Right lobe of liver (tissue), 6 donors: Measurements from ENCODE around the gene OTX1. TPM values are rescaled to one million over a fixed set of nuclear protein-coding genes. Genes with fewer than 3 reads are reported as not detected.

Source experiments
- ATAC-seq, 4 donors: fragments of 200-7000 bp; cut with Tn5 transposase; one replicate each; pipeline ENCODE4 v1.9.1; 2020; ENCODE audit warnings: mild to moderate bottlenecking in 4 of 4, moderate library complexity in 4 of 4
- DNase-seq, 3 donors: peaks; one replicate each; pipeline ENCODE4 v3.0.0-alpha.2; 2020
- H3K27ac ChIP-seq, 3 donors: fragments of 200-600 bp; one replicate each; pipeline ENCODE4 v1.8.0; 2022
- H3K27me3 ChIP-seq, 2 donors: fragments of 200-600 bp; one replicate each; pipeline ENCODE4 v1.8.0; 2022
- H3K36me3 ChIP-seq, 4 donors: fragments of 200-600 bp; sonication (generic) in 1 of 4; one replicate each; pipeline versions ENCODE4 v1.5.1 to v1.8.0; 2017 to 2022; ENCODE audit warnings: control low read depth in 1 of 4
- H3K4me1 ChIP-seq, 4 donors: fragments of 200-600 bp; sonication (generic) in 1 of 4; one replicate each; pipeline versions ENCODE4 v1.5.1 to v1.8.0; 2017 to 2022; ENCODE audit warnings: control low read depth in 1 of 4
- H3K4me3 ChIP-seq, 3 donors: fragments of 200-600 bp; one replicate each; pipeline ENCODE4 v1.8.0; 2022
- H3K9me3 ChIP-seq, 4 donors: fragments of 200-600 bp; sonication (generic) in 1 of 4; one replicate each; pipeline versions ENCODE4 v1.5.1 to v1.8.0; 2017 to 2022; ENCODE audit warnings: control low read depth in 1 of 4
- CTCF ChIP-seq, 4 donors: fragments of 200-600 bp in 3 of 4; fragments of 450-650 bp in 1 of 4; IDR thresholded peaks; one replicate each; pipeline versions ENCODE4 v1.5.1 to v1.8.0; 2016 to 2022; ENCODE audit warnings: antibody characterized with exemption in 4 of 4, mild to moderate bottlenecking in 2 of 4
- POLR2A ChIP-seq: fragments of 450-650 bp; IDR thresholded peaks from one replicate; pipeline ENCODE4 v1.6.1; 2017; ENCODE audit warnings: antibody characterized with exemption, mild to moderate bottlenecking
- WGBS: methylation state at CpG from one replicate; pipeline ENCODE4 v1.1.6; 2018; ENCODE audit warnings: low coverage, low lambda C conversion rate; ENCODE audit not compliant: insufficient coverage; ENCODE audit errors: missing lambda C conversion rate; 5-methylcytosine and 5-hydroxymethylcytosine counted together
- intact Hi-C, 2 donors: fragments of 100-400 bp; cut with DNase I; formaldehyde crosslinking; loops; one replicate each; pipeline versions ENCODE4 v1.11.2 to v1.14.1; 2022
- total RNA-seq, 6 experiments: library from RNA; depleted of rRNA in 2 of 6; stranded (reverse); fragments of >200 nt in 2 of 6; fragmentation: NEBNext Ultra II Directional in 3 of 6; extraction: Animal tissue kit (Norgen Biotek cat#: 25700) in 3 of 6; gene quantifications; one replicate each; pipeline versions ENCODE4 v1.1.0 to v1.2.4, GENCODE V29; 2016 to 2023
- donor health status: DM: no; HTN: yes; CAD: no.
- donor health status: DM: no; HTN: no; CAD: no.
- donor health status: DM: no; HTN: no; CAD: no.
- donor health status: DM: no; HTN: yes; CAD: no.
- donor health status: DM: no; HTN: yes; CAD: no.

The OTX1 gene
- total RNA-seq, 6 experiments from 2014 or later = not detected

GRCh38 chr2:63034526-63034925 lies 16.1 kb upstream of the OTX1 start:
- 93% methylated on average over 4 of the region's 4 CpGs for WGBS
- DNase-seq (no peak), ATAC-seq (no peak)
- intact Hi-C loops = no loop called here
- Histone ChIP-seq H3K27ac (no peak overlapping the region), H3K27me3 (no peaks in the 10 kb centered on the region), H3K36me3 (no peaks in the 10 kb centered on the region), H3K4me3 (no peak overlapping the region), H3K4me1 (no peaks in the 10 kb centered on the region), H3K9me3 (no peaks in the 10 kb centered on the region)
- TF ChIP-seq POLR2A (no peak), CTCF (IDR thresholded peaks at IDR 0.05) (no peak)

GRCh38 chr2:63035169-63035568 lies 15.5 kb upstream of the OTX1 start:
- WGBS = 97% methylated on average over 2 of the region's 2 CpGs
- ATAC-seq = no peak
- H3K9me3 ChIP-seq = no peaks in the 10 kb centered on the region

GRCh38 chr2:63035660-63036059 lies 15.0 kb upstream of the OTX1 start:
- ATAC-seq (no peak), DNase-seq (no peak)
- intact Hi-C loops = no loop called here
- H3K27ac ChIP-seq = no peak overlapping the region
- H3K4me3 ChIP-seq = no peak overlapping the region
- H3K27me3 ChIP-seq = no peaks in the 10 kb centered on the region
- H3K36me3 ChIP-seq = no peaks in the 10 kb centered on the region
- 94% methylated on average over 4 of the region's 4 CpGs for WGBS
- TF ChIP-seq POLR2A (no peak), CTCF (IDR thresholded peaks at IDR 0.05) (no peak)
- H3K4me1 ChIP-seq = no peaks in the 10 kb centered on the region
- H3K9me3 ChIP-seq = no peaks in the 10 kb centered on the region

More at GRCh38 chr2:63035169-63035568, 15.5 kb upstream of the OTX1 start:
- Histone ChIP-seq H3K4me1 (no peaks in the 10 kb centered on the region), H3K27ac (no peak overlapping the region), H3K36me3 (no peaks in the 10 kb centered on the region), H3K4me3 (no peak overlapping the region), H3K27me3 (no peaks in the 10 kb centered on the region)
- no peak for DNase-seq
- TF ChIP-seq POLR2A (no peak), CTCF (IDR thresholded peaks at IDR 0.05) (no peak)
- intact Hi-C loops = no loop called here

- DNase-seq = no peak
- no peak overlapping the region for H3K27ac ChIP-seq
- ATAC-seq = no peak
- TF ChIP-seq POLR2A (no peak), CTCF (IDR thresholded peaks at IDR 0.05) (no peak)
- intact Hi-C loops = no loop called here
- 92% methylated on average over 4 of the region's 4 CpGs for WGBS
- no peaks in the 10 kb centered on the region for H3K36me3 ChIP-seq
- no peak overlapping the region for H3K4me3 ChIP-seq
- H3K27me3 ChIP-seq = no peaks in the 10 kb centered on the region
- H3K9me3 ChIP-seq = no peaks in the 10 kb centered on the region
- no peaks in the 10 kb centered on the region for H3K4me1 ChIP-seq
Observed at GRCh38 chr2:63038034-63038433, 12.6 kb upstream of the OTX1 start.

- 92% methylated on average over 1 of the region's 1 CpG for WGBS
- H3K27ac ChIP-seq = no peak overlapping the region
- ATAC-seq (no peak), DNase-seq (no peak)
- no peaks in the 10 kb centered on the region for H3K4me1 ChIP-seq
- no peak overlapping the region for H3K4me3 ChIP-seq
- TF ChIP-seq CTCF (IDR thresholded peaks at IDR 0.05) = no peak
- no peak for TF ChIP-seq POLR2A
- peaks cover 0 to 6% (median 0%) of the 10 kb centered on the region in 4 donors for H3K36me3 ChIP-seq
- intact Hi-C loops = no loop called here
- no peaks in the 10 kb centered on the region for H3K9me3 ChIP-seq
- no peaks in the 10 kb centered on the region for H3K27me3 ChIP-seq
Observed at GRCh38 chr2:63040586-63040985, 10.0 kb upstream of the OTX1 start.
